ENCODE data around the gene CHI3L2. TPM values are rescaled to one million over a fixed set of nuclear protein-coding genes. Genes with fewer than 3 reads are reported as not detected.

CHI3L2 gene
- total RNA-seq, 1 donor from 2014 or later: 5.5 TPM

DNA sequence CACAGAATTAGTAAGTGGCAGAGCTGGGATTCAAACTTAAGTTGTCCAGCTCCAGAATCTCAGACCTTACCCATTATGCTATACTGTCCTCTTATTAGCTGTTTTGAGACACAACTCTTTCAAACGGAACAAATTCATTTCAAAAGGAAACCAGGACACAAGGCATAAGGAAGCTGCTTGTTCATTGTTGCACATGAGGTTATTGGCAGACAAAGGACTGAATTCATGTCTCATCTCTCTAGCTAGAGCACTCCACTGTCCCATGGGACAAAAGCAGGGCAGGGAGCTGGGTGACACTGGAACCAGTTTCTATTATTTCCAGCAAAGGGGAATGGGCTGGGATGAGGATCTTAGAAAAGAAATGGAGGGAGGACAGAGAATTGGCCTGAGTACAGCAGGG lies 26.4 kb downstream of the CHI3L2 start:
- DNase-seq: no peak

DNA sequence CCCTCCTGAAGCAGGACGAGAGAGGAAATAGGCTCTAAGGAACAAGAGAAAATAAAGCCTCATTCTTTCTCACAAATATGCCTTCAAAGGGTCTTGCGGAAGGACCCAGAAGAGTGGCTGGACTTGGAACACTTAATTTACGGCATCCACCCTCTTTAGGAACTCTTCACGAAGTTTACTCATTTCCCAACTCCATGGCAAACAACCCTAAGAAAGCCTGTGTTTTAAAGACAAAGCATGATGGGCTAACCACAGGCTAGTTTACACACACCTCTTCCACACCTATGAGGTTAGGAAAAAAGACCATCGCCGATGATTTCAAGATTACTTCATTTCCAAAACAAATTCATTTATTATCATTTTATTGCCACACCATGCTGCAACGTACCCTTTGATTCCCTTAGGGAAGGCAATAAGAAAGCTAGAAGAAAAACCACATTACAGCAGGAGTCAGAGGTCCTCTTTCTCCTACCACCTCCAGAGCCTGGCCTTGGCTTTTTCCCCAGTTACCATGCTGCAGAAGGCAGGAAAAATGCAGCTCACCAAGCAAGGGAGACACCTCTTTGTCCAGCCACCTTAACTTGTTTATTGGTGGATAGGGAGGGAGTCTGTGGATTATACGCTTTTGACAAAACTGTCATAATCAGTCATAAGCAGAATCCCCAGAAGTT lies 29.6 kb downstream of the CHI3L2 start:
- no peak for DNase-seq

DNA sequence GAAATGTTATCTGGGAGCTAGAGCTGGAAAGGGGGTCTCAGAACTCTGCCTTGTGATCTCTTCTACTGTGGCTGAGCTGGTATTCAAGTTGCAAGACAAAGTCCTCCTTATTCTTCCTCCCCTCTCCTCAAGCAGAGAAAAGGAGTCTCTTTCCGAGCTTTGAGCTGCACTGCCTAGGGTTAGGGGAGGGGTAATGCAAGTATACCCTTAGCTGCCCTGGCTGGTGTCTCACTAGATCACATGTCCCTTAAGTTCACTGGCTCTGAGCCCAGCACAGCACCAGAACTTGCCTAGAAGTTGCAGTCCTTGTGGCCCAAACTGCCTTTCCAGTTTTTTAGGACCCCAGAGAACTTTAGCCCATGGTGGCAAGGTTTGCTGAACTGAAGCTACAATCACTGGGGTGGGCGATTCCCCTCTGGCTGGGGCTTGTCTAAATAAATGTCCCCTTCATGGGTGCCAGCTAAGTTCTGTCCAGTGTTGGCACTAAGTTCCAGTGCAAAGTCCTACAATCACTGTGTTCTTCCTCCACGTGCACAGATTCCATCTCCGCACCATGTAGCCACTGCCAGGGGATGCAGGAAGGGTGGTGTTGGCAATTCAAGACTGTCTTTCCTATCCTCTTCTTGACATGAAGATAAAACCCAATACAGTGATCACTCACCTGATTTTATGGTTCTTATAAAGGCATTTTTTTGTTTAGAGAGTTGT lies 40.4 kb downstream of the CHI3L2 start:
- no peak for DNase-seq

DNA sequence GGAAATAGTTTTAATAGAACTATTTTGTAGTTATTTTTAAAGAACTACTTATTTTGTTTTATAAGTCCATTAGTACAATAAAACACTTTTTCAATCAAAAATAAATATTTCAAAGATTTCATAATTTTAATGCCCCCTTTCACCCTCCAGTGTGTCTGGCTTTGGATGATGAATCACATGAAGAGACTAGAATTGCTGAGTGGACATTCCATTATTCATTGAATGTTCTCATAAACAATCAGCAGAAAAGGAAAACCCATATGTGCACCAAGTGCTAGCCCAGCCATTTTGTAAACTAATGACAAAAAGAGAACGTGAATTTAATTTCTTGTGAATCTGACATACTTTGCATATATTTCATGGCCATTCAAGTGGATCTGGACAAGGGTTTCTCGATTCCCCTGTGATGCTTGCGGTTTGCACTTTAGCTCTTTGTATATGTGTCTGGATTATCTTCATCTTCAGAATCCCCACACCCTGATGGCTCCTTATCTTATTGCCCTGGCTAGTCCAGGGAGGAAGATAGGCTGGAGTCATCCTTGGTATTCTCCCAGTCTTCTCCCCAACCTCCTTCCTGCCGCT lies 42.4 kb downstream of the CHI3L2 start:
- no peak for DNase-seq

DNA sequence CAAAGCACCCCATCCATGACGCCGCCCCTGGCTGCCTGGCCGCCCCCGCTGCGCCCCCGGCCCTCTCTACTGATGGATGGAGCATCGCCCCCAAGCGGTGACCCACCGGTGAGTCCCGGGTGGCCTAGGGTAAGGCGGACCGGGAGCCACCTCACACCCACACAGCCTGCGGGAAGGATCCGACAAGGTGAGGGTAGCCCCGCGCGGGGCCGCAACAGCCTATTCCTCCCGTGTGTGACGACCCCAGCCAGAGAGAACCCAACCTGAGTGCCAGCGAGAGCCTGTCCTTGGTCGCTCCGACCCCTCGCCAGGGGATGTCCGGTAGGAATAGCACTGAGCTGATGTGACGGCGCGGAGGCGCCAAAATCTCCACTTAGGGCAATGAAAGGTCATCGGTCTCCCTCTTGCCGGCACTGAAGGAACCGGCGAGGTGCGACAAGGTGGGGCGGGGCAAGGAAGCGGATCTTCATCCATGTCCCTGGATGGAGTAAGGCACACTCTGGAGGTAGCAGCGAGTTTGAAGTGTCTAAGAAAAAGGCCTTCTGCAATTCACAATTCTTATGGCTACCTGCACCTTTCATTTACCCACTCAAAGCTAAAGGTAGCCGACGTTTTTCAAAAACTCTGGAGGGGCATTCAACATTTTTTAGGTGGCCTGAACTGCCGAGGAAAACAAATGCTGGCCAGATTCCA lies 43.4 kb downstream of the CHI3L2 start:
- no peak for DNase-seq

DNA sequence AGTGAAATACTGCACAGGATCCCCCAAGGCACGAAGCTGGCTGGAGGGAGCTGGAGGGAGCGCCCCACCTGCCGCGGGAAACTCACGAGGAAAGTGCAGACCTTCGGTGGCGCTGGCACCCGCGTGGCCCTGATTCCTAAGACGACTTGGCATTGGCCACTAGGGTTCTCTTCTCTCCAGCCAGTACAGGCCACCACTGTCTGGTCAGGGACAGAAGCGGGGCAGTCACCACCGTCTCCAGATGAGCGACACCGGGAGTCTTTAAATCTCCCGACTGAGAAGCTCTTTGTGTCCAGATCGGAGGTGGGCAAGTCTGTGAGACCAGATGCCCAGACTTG lies 43.9 kb downstream of the CHI3L2 start:
- DNase-seq: no peak

DNA sequence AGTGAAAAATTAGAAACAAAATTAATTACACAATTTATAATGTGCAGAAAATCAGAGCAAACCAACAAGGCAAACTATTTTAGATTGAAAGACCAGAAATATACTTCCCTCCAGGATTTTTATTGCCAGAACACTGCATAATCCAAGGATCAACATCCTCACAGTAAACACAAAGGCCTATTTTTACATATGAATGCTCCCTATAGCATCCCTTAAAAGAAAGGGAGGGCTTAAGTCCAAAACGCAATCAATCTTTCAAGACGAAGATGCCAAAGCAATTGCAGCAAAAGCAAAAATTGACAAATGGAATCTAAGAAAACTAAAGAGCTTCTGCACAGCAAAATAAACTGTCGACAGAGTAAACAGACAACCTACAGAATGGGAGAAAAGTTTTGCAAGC lies 44.6 kb downstream of the CHI3L2 start:
- no peak for DNase-seq

DNA sequence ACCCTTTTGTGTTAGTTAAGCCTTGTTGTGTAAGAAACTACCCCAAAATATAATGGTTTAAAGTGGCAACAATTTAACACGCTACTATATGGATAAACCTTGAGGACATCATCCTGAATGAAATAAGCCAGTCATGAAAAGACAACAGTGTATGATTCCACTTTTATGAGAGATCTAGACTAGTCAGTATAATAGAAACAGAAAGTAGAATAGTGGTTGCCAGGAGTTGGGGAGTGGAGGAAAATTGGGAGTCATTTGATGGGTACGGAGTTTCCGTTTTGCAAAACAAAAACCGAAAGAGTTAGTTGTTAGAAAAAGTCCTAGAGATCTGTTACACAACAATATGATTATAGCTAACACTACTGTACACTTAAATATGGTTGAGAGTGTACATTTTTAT lies 47.1 kb downstream of the CHI3L2 start:
- DNase-seq: no peak

DNA sequence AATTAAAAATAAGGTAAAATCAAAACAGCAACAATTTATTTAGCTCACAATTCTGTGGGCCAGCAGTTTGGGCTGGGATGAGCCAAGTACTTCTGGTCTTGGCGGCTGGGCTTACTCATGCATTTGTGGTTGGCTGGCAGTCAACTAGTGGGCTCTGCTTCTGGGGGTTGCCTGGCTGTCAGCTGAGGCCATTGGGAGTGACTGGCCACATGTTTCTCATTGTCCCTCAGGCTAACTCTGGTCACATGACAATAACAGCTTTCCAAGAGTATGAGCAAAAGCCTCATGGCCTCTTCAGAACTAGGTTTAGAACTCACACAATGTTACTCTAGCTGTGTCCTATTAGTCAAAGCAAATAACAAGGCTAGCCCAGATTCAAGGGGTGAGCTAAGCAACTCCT lies 47.6 kb downstream of the CHI3L2 start:
- DNase-seq: no peak

DNA sequence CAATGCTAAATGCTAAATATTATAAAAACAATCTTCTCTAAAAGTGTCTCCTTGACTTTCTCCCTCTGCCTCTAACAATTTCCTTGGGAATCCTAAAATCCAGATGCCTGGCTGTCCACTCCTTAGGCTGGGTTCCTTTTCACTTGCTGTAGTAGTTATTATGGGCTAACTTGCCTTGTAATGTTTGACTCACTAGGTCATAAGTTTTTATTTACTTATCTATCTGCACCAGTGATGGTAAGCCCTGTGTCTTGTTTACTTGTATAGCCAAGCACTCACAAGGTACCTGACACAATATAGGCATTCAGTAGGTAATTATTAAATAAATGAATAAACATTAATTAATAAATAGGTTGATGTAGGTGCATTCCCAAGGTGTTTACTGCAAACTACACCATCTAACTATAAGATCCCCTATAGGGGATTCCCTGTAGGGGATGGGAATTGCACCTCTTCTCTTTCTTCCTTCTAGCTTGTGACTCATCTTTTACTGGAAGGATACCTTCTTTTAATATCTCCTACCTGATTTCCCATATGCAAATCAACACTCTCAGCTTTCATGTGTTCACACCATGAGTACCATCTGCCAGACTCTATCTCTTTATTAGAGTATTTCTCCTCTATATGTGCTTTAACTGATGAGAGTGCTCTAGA lies 48.4 kb downstream of the CHI3L2 start:
- no peak for DNase-seq

DNA sequence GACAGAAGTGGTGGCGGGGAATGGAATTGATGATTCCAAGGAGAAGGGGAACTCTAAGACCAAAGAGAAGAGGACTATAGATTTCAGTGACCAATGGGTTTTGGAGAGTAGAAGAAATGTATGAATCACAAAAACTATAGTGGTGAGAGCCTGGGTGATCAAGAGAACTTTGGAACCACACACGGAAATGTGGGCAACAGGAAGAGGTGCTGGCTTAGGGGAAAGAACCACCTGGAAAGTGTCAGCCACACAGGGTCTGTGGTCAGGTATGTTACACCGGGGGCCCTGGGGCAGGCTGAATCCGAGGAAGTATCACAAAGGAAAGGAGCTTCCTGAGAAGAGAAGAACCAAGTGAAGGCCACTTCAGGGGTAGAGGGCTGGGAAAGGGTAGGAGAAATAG lies 51.6 kb downstream of the CHI3L2 start:
- no peak for DNase-seq

DNA sequence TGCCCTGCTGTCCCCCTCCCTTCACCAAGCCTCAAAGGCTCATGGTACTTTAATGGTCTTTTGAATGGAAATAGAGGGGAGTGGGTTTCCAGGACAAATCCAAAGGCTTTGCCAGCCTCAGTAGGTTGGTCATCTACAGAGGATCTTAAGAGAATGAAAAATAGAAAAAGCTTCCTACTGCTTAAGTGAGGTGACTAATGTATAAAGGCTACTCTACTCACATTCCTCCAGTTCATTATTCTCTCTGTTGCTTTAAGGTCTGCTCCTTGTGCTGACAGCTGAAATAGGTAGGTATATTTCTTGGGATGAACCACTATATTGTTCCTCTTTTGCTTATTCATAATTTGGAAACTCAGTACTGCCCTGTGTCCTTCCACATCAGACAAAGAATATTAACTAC lies 52.8 kb downstream of the CHI3L2 start:
- no peak for DNase-seq

DNA sequence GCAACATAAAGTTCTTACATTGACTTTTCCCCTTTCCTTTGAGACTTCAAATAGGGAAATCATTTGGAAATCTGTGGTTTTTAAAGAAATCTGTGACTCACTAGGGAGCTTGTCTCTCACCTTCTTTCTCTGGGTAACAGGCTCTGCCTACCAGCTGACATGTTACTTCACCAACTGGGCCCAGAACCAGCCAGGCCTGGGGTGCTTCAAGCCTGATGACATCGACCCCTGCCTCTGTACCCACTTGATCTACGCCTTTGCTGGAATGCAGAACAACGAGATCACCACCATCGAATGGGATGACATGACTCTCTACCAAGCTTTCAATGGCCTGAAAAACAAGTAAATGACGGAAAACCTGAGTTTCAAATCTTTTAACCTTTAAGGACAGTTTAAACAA lies 53.9 kb downstream of the CHI3L2 start:
- no peak for DNase-seq

DNA sequence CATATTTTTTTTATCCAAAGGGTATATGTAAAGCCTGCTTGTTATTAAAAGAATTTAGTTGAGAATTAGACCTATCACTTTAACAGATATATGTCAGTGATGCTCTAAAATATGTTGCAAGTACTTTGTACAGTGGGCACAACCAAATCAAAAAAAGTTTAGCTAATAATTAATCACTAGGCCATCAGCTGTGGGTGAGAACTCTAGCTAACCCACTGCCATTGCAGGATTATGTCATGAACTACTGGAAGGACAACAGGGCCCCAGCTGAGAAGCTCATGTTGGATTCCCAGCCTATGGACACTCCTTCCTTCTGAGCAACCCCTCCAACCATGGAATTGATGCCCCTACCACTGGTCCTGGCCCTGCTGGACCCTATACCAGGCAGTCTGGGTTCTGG lies 56.3 kb downstream of the CHI3L2 start:
- no peak for DNase-seq

DNA sequence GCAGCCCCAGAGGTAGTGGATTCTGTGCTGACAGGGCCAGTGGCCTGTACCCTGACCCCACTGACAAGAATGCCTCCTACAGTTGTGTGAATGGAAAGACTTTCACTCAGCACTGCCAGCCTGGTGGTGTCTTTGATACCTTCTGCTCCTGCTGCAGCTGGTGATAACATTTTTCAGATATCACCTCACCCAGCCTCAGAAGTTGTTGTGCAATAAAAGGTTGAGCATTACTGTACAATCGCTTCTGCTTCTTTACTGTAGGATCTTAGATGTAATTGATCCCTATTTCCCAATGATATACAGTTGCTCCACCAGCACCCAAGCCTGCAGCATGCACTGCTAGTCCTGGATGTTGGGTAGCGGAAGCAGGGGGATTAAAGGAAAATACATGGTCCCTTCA lies 58.4 kb downstream of the CHI3L2 start:
- DNase-seq: no peak

DNA sequence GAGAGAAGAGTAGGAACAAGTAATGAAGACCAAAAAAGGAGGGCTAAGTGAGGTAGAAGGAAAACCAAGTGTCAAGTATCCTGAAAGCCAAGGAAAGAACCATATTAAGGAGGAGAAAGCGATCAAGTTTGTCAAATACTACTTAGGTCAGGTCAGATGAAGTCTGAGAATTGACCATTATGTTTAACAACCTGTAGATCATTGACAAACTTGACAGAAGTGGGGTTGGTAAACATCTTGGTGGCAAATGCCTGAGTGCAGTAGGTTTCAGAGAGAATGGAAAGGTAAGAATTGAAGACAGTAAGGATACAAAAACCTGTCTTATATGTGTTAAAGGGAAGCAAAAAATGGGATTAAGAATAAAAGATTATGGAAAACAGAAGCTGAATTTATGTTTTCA lies 59.4 kb downstream of the CHI3L2 start:
- DNase-seq: no peak

DNA sequence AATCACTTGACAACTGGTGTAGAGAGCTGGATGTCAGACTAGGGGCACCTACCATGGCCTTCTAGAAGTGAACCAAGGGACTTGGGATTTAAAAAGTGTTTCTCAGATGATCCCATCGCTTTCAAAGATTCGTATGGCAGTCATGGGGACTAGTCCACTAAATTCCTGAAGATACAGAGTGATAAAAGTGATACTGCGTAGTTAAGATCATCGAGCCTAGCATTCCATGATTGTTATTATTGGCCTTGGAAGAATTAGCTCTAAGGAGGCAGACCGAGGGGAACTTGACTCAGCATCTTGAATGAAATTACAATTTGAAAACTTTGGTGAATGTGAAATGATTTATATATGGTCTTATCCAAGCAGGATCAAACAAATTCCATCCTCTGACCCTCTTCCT lies 61.9 kb downstream of the CHI3L2 start:
- no peak for DNase-seq

DNA sequence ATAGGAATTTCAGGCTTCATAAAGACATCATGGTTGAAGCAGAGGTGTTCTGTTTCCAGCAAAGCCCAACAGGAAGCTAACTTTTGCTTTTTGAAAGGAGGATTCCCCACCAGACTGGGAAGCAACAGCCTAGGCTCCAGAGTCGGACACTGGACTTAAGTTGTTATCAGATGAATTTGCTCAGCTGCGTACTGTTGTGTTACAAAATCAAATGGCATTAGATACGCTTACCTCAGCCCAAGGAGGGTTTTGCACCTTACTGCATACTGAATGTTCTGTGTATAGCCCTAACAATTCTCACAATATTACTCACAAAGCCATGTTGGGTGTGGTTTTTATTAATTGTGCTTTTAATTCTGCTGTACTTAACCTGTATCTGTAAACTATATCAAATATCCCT lies 62.6 kb downstream of the CHI3L2 start:
- DNase-seq: no peak

DNA sequence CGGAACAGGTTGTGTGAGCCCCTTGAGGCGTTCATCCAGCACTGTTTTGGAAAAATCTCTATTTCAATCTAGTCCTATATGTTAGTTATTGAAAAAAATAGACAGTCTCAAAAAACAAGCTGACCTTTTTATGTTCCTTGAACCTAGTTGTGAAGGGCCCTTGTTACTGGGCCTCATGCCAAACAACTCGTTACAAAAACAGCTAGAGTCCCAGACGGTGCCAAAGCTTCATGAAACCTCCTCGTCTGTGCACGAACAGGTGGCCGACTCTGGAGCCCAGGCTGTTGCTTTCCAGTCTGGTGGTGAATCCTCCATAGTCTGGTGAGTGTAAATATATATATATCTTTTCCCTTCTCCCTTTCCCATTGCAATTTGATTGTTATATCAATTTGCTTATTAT lies 63.1 kb downstream of the CHI3L2 start, which contains the start of gene CHIA:
TSS of gene CHIA (plus strand) at position 222 of the 400 bp plus-strand sequence. CDS start 19,617 bp downstream, outside the sequence.
- no peak for DNase-seq
